HCT116 (cell line): Measurements from ENCODE around the gene BTBD2. TPM values are rescaled to one million over a fixed set of nuclear protein-coding genes. Genes with fewer than 3 reads are reported as not detected.

ENCODE experiments used
- ATAC-seq: fragments of 200-7000 bp; cut with Tn5 transposase; 2 replicates; pipeline ENCODE4 v1.9.1; 2020; ENCODE audit warnings: mild to moderate bottlenecking, moderate library complexity
- BruUV-seq: library from RNA; stranded (reverse); fragments of 400-500 nt; replicated peaks from 2 replicates; lab custom pipeline; 2021; lab: Mats Ljungman, UMichigan
- CTCF ChIA-PET: fragments of 300-600 bp; sonication (Branson Sonifier 250); formaldehyde crosslinking; loops from one replicate; lab custom pipeline; 2021; ENCODE audit warnings: antibody characterized with exemption; lab: Charles Lee
- POLR2A ChIA-PET: fragments of 300-600, 350-600 bp; sonication (Branson Sonifier 250); formaldehyde crosslinking; loops from one replicate; lab custom pipeline; 2021; ENCODE audit warnings: antibody characterized with exemption; lab: Charles Lee
- RAD21 ChIA-PET, 2 experiments: fragments of 300-600 bp; sonication (Branson Sonifier 250); formaldehyde crosslinking; loops; one replicate each; lab custom pipeline; 2023; ENCODE audit warnings: low total read pairs in 2 of 2; ENCODE audit not compliant: uncharacterized antibody in 2 of 2, unreplicated experiment in 2 of 2, low non-redundant PET in 1 of 2; lab: Charles Lee
- DNase-seq: peaks from one replicate; pipeline ENCODE4 v3.0.0-alpha.2; 2010; ENCODE audit warnings: low read depth, low spot score
- H2AFZ ChIP-seq: fragments of 200-600 bp; shearing (Covaris generic), sonication (generic); 2 replicates; pipeline ENCODE4 v1.6.1; 2017; ENCODE audit warnings: low read depth, mixed run types, mixed read lengths, antibody characterized with exemption, low read length; ENCODE audit not compliant: poor library complexity, severe bottlenecking
- H3K27ac ChIP-seq: 2 replicates; pipeline ENCODE4 v1.5.1; 2012; ENCODE audit warnings: low read depth, low read length
- H3K27me3 ChIP-seq: fragments of 200-600 bp; sonication (generic); 2 replicates; pipeline ENCODE4 v1.6.1; 2016; ENCODE audit warnings: mixed run types, low read length, mixed read lengths; ENCODE audit not compliant: insufficient read depth
- H3K36me3 ChIP-seq, 2 experiments: fragments of 200-500 bp in 1 of 2; fragments of 200-600 bp in 1 of 2; sonication (Bioruptor generic) in 1 of 2; sonication (generic) in 1 of 2; 2 replicates each; pipeline versions ENCODE4 v1.5.1 to v1.6.1; 2014 to 2016; ENCODE audit warnings: low read length in 2 of 2, inconsistent platforms in 1 of 2, mixed read lengths in 1 of 2, mixed run types in 1 of 2; ENCODE audit not compliant: insufficient read depth in 2 of 2, control insufficient read depth in 1 of 2
- H3K4me1 ChIP-seq, 2 experiments: fragments of 200-600 bp in 1 of 2; sonication (generic) in 1 of 2; 2 replicates each; pipeline versions ENCODE4 v1.5.1 to v1.6.1; 2012 to 2017; ENCODE audit warnings: low read length in 2 of 2, inconsistent platforms in 1 of 2, mild to moderate bottlenecking in 1 of 2, mixed read lengths in 1 of 2, mixed run types in 1 of 2, moderate library complexity in 1 of 2; ENCODE audit not compliant: insufficient read depth in 2 of 2, control insufficient read depth in 1 of 2
- H3K4me2 ChIP-seq: fragments of 200-600 bp; sonication (generic); 2 replicates; pipeline ENCODE4 v1.6.1; 2017; ENCODE audit warnings: mixed run types, low read length, mixed read lengths
- H3K4me3 ChIP-seq, 2 experiments: fragments of 200-600 bp in 1 of 2; sonication (generic) in 1 of 2; replicated peaks in 1 of 2; 2 replicates each; pipeline ENCODE4 v1.5.1; 2011 to 2016; ENCODE audit warnings: low read length in 2 of 2, control low read depth in 1 of 2, low read depth in 1 of 2, mild to moderate bottlenecking in 1 of 2, mixed read lengths in 1 of 2, mixed run types in 1 of 2
- H3K79me2 ChIP-seq: fragments of 200-600 bp; sonication (generic); 2 replicates; pipeline ENCODE4 v1.6.1; 2017; ENCODE audit warnings: mild to moderate bottlenecking, mixed run types, low read length, moderate library complexity, mixed read lengths; ENCODE audit not compliant: insufficient read depth
- H3K9ac ChIP-seq: fragments of 200-600 bp; sonication (generic); 2 replicates; pipeline ENCODE4 v1.6.1; 2016; ENCODE audit warnings: low read length, mixed read lengths
- H3K9me2 ChIP-seq: fragments of 200-600 bp; sonication (generic), shearing (Covaris generic); 2 replicates; pipeline ENCODE4 v1.6.1; 2017; ENCODE audit warnings: mixed run types, mild to moderate bottlenecking, moderate library complexity; ENCODE audit not compliant: insufficient read depth
- H3K9me3 ChIP-seq, 2 experiments: fragments of 200-500 bp in 1 of 2; fragments of 200-600 bp in 1 of 2; sonication (Bioruptor generic) in 1 of 2; sonication (generic) in 1 of 2; 2 replicates each; pipeline ENCODE4 v1.6.1; 2014 to 2017; ENCODE audit warnings: low read length in 2 of 2, mixed read lengths in 2 of 2, inconsistent platforms in 1 of 2, low read depth in 1 of 2, mild to moderate bottlenecking in 1 of 2, mixed run types in 1 of 2, moderate library complexity in 1 of 2; ENCODE audit not compliant: control insufficient read depth in 1 of 2, insufficient read depth in 1 of 2
- H4K20me1 ChIP-seq: fragments of 200-600 bp; sonication (generic), shearing (Covaris generic); 2 replicates; pipeline ENCODE4 v1.6.1; 2017; ENCODE audit warnings: mixed run types, mild to moderate bottlenecking, moderate library complexity; ENCODE audit not compliant: insufficient read depth
- CTCF ChIP-seq, 3 experiments: fragments of 200-600 bp in 1 of 3; sonication (generic) in 1 of 3; IDR thresholded peaks in 2 of 3; conservative IDR thresholded peaks in 1 of 3; 2 replicates each; pipeline ENCODE4 v1.5.1; 2012 to 2017; ENCODE audit warnings: low read depth in 2 of 3, low read length in 2 of 3, antibody characterized with exemption in 1 of 3, borderline replicate concordance in 1 of 3, control low read depth in 1 of 3, mild to moderate bottlenecking in 1 of 3, mixed read lengths in 1 of 3, mixed run types in 1 of 3, moderate library complexity in 1 of 3; ENCODE audit not compliant: insufficient read depth in 1 of 3
- EGR1 ChIP-seq: IDR thresholded peaks from 2 replicates; pipeline ENCODE4 v1.6.1; 2012; ENCODE audit warnings: low read depth
- ELF1 ChIP-seq: IDR thresholded peaks from 2 replicates; pipeline ENCODE4 v1.6.1; 2012; ENCODE audit warnings: low read depth, borderline replicate concordance
- EZH2 ChIP-seq: fragments of 200-600 bp; sonication (generic); IDR thresholded peaks from 2 replicates; pipeline ENCODE4 v1.6.1; 2017; ENCODE audit warnings: antibody characterized with exemption, mixed run types
- EZH2phosphoT487 ChIP-seq: fragments of 200-600 bp; IDR thresholded peaks from 2 replicates; pipeline ENCODE4 v1.6.1; 2018; ENCODE audit warnings: antibody characterized with exemption, borderline replicate concordance
- FOSL1 ChIP-seq: IDR thresholded peaks from 2 replicates; pipeline ENCODE4 v1.6.1; 2012; ENCODE audit warnings: low read depth
- JUND ChIP-seq: IDR thresholded peaks from 2 replicates; pipeline ENCODE4 v1.6.1; 2012
- MAX ChIP-seq: IDR thresholded peaks from 2 replicates; pipeline ENCODE4 v1.6.1; 2012
- POLR2A ChIP-seq: IDR thresholded peaks from 2 replicates; pipeline ENCODE4 v1.7.0; 2011; ENCODE audit warnings: borderline replicate concordance; ENCODE audit not compliant: insufficient read depth, insufficient read length; ENCODE audit errors: extremely low read depth
- POLR2AphosphoS5 ChIP-seq: IDR thresholded peaks from 2 replicates; pipeline ENCODE4 v1.6.1; 2011; ENCODE audit warnings: mild to moderate bottlenecking, low read depth, low read length, moderate library complexity
- RAD21 ChIP-seq: IDR thresholded peaks from 2 replicates; pipeline ENCODE4 v1.6.1; 2012; ENCODE audit warnings: low read depth, mild to moderate bottlenecking
- REST ChIP-seq: IDR thresholded peaks from 2 replicates; pipeline ENCODE4 v1.6.1; 2012; ENCODE audit warnings: low read depth
- SRF ChIP-seq: IDR thresholded peaks from 2 replicates; pipeline ENCODE4 v1.6.1; 2012; ENCODE audit warnings: low read depth
- YY1 ChIP-seq: IDR thresholded peaks from 2 replicates; pipeline ENCODE4 v1.6.1; 2011; ENCODE audit warnings: low read length, low read depth, moderate library complexity, mild to moderate bottlenecking; ENCODE audit not compliant: insufficient replicate concordance; ENCODE audit errors: extremely low read depth
- ZFX ChIP-seq: fragments of 450-650 bp; IDR thresholded peaks from 2 replicates; pipeline ENCODE4 v1.6.1; 2017
- ZNF274 ChIP-seq: fragments of 200-500 bp; sonication (Bioruptor generic); IDR thresholded peaks from 2 replicates; pipeline ENCODE4 v1.6.1; 2014; ENCODE audit warnings: mild to moderate bottlenecking, low read depth, low read length, inconsistent platforms
- intact Hi-C: fragments of 100-400 bp; cut with micrococcal nuclease; formaldehyde crosslinking; loops from 2 replicates; pipeline ENCODE4 v1.10.0; 2022
- total RNA-seq: library from RNA; stranded (reverse); gene quantifications from one replicate; pipeline ENCODE4 v1.2.1, GENCODE V29; 2021; ENCODE audit not compliant: unreplicated experiment

The BTBD2 gene
- total RNA-seq, 1 experiment from 2014 or later: 112 TPM

- Histone ChIP-seq H3K9me2 (no peaks in the 10 kb centered on the region), H3K27me3 (no peaks in the 10 kb centered on the region), H3K27ac (no peak overlapping the region), H4K20me1 (no peaks in the 10 kb centered on the region), H3K4me1 (peaks cover 2 to 13% of the 10 kb centered on the region in 2 experiments; a peak in 3 of 4 replicates), H3K9ac (no peak overlapping the region), H3K9me3 (no peaks in the 10 kb centered on the region), H3K79me2 (peaks cover 40% of the 10 kb centered on the region), H3K4me3 (no peak overlapping the region), H3K36me3 (no peaks in the 10 kb centered on the region; a peak in 1 of 4 replicates), H3K4me2 (no peak overlapping the region), H2AFZ (no peak overlapping the region)
- no peak for DNase-seq
- ChIA-PET RAD21 (no interaction called here), CTCF (interaction anchor here (0.5 kb wide), 1 partner anchor 150 kb away, joined by 3 read pairs; no protein-coding TSS in a partner anchor), POLR2A (no interaction called here)
- TF ChIP-seq FOSL1 (no peak), POLR2AphosphoS5 (peak; percentile 12; the same call in 1 of the 2 replicates)
- no TSS peak for BruUV-seq
- intact Hi-C loops: no loop called here
- no peak for ATAC-seq
Observed at GRCh38 chr19:2011169-2011568, 4.3 kb downstream of the BTBD2 start.

GRCh38 chr19:2010135-2010668 is 5.3 kb downstream of the BTBD2 start:
- Histone ChIP-seq H3K4me2 (no peak overlapping the region), H3K9ac (no peak overlapping the region), H3K9me3 (no peaks in the 10 kb centered on the region), H4K20me1 (no peaks in the 10 kb centered on the region), H3K9me2 (no peaks in the 10 kb centered on the region), H2AFZ (no peak overlapping the region), H3K27ac (no peak overlapping the region), H3K4me1 (peaks cover 0 to 10% of the 10 kb centered on the region in 2 experiments; a peak in 1 of 4 replicates), H3K27me3 (no peaks in the 10 kb centered on the region), H3K36me3 (no peaks in the 10 kb centered on the region; a peak in 1 of 4 replicates), H3K4me3 (no peak overlapping the region), H3K79me2 (peaks cover 43% of the 10 kb centered on the region)
- no peak for ATAC-seq
- TF ChIP-seq JUND (no peak), FOSL1 (no peak), EZH2phosphoT487 (no peak), ZNF274 (no peak), POLR2A (no peak), SRF (no peak), EZH2 (no peak), YY1 (no peak), POLR2AphosphoS5 (no peak), ZFX (no peak), RAD21 (no peak), REST (no peak), ELF1 (no peak), EGR1 (no peak), MAX (no peak), CTCF (IDR thresholded peaks at IDR 0.05 in 2 of 3, conservative IDR thresholded peaks at IDR 0.05 in 1 of 3; ENCODE audit: borderline replicate concordance in 1 of 3, insufficient read depth in 1 of 3, low read depth in 2 of 3, low read length in 2 of 3) (no peak)
- BruUV-seq: no TSS peak
- CTCF ChIA-PET: no interaction called here
- RAD21 ChIA-PET: no interaction called here
- POLR2A ChIA-PET: no interaction called here
- no peak for DNase-seq
- intact Hi-C loops: no loop called here
